Prostate gland (tissue), 2 donors: ENCODE data around the gene FOXP3. TPM values are rescaled to one million over a fixed set of nuclear protein-coding genes. Genes with fewer than 3 reads are reported as not detected.

Experiments used
- DNase-seq: peaks from one replicate; pipeline ENCODE4 v3.0.0-alpha.2; 2019; ENCODE audit warnings: low spot score
- H3K27ac ChIP-seq, 2 donors: fragments of 200-600 bp; sonication (generic); 2 replicates each; pipeline ENCODE4 v1.5.1; 2017 to 2019
- H3K27me3 ChIP-seq: fragments of 200-600 bp; sonication (generic); replicated peaks from 2 replicates; pipeline ENCODE4 v1.5.1; 2019; ENCODE audit not compliant: insufficient read depth
- H3K36me3 ChIP-seq, 2 donors: fragments of 200-600 bp; sonication (generic); 1 replicate in 1 of 2; 2 replicates in 1 of 2; pipeline versions ENCODE4 v1.5.1 to v1.8.1; 2017 to 2019
- H3K4me1 ChIP-seq: fragments of 200-600 bp; sonication (generic); replicated peaks from 2 replicates; pipeline ENCODE4 v1.5.1; 2019
- H3K4me3 ChIP-seq, 2 donors: fragments of 200-600 bp; sonication (generic); 2 replicates each; pipeline ENCODE4 v1.5.1; 2017 to 2019
- H3K9me3 ChIP-seq: fragments of 200-600 bp; sonication (generic); 2 replicates; pipeline ENCODE4 v1.5.1; 2017
- POLR2A ChIP-seq: fragments of 450-650 bp; IDR thresholded peaks from one replicate; pipeline ENCODE4 v1.6.1; 2016; ENCODE audit warnings: antibody characterized with exemption, mild to moderate bottlenecking
- POLR2AphosphoS5 ChIP-seq: sonication (generic); formaldehyde crosslinking; IDR thresholded peaks from one replicate; pipeline ENCODE4 v1.6.1; 2017; ENCODE audit warnings: antibody characterized with exemption
- WGBS: methylation state at CpG from one replicate; pipeline ENCODE4 v1.1.5; 2018; 5-methylcytosine and 5-hydroxymethylcytosine counted together
- intact Hi-C: fragments of 100-400 bp; cut with DNase I; formaldehyde crosslinking; loops from one replicate; pipeline ENCODE4 v1.14.2; 2022
- total RNA-seq, 2 donors: library from RNA; depleted of rRNA; stranded (reverse); fragments of >200 nt; gene quantifications; one replicate each; pipeline ENCODE4 v1.1.0, GENCODE V29; 2016
- TF ChIP-seq, protein P1 (sequence below), 4 experiments: fragments of 200-600 bp in 2 of 4; fragments of 450-650 bp in 2 of 4; sonication (generic) in 2 of 4; IDR thresholded peaks; 1 replicate in 3 of 4; 2 replicates in 1 of 4; pipeline ENCODE4 v1.5.1; 2016 to 2019; ENCODE audit warnings: antibody characterized with exemption in 4 of 4, mild to moderate bottlenecking in 2 of 4, moderate library complexity in 2 of 4

The FOXP3 gene, protein sequence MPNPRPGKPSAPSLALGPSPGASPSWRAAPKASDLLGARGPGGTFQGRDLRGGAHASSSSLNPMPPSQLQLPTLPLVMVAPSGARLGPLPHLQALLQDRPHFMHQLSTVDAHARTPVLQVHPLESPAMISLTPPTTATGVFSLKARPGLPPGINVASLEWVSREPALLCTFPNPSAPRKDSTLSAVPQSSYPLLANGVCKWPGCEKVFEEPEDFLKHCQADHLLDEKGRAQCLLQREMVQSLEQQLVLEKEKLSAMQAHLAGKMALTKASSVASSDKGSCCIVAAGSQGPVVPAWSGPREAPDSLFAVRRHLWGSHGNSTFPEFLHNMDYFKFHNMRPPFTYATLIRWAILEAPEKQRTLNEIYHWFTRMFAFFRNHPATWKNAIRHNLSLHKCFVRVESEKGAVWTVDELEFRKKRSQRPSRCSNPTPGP
- total RNA-seq: 1 to 10 TPM in 1 of 2 donors, under 1 TPM in 1; 0.36 to 1.4 TPM

DNA sequence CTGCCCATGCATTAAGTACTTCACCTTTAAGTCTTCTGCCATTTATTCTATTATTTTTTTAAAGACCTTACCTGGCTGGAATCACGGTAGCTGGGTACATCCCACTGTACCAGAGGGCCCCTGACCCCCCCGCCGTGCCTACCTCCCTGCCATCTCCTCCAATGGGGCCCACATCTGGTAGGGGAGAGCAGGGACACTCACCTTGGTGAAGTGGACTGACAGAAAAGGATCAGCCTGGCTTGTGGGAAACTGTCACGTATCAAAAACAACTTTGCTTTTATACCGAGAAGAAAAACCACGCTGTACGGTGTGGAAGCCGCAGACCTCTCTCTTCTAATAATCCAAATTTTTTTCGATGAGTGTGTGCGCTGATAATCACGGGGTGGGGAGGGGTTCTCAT, at the start of gene FOXP3:
TSS of gene FOXP3 (minus strand) at position 251 of the 400 bp plus-strand sequence. CDS start 6,205 bp downstream, outside the sequence.
- H3K27ac ChIP-seq: no peak within 1 kb of the TSS
- no peak for DNase-seq
- intact Hi-C loops: loop anchor here (10.0 kb wide), 1 partner anchor 70 kb away; no protein-coding TSS in a partner anchor
- 91% methylated on average over 11 of the region's 11 CpGs for WGBS
- no peak within 1 kb of the TSS for H3K4me3 ChIP-seq
- no peak for TF ChIP-seq POLR2A
- TF ChIP-seq, protein P1, sequence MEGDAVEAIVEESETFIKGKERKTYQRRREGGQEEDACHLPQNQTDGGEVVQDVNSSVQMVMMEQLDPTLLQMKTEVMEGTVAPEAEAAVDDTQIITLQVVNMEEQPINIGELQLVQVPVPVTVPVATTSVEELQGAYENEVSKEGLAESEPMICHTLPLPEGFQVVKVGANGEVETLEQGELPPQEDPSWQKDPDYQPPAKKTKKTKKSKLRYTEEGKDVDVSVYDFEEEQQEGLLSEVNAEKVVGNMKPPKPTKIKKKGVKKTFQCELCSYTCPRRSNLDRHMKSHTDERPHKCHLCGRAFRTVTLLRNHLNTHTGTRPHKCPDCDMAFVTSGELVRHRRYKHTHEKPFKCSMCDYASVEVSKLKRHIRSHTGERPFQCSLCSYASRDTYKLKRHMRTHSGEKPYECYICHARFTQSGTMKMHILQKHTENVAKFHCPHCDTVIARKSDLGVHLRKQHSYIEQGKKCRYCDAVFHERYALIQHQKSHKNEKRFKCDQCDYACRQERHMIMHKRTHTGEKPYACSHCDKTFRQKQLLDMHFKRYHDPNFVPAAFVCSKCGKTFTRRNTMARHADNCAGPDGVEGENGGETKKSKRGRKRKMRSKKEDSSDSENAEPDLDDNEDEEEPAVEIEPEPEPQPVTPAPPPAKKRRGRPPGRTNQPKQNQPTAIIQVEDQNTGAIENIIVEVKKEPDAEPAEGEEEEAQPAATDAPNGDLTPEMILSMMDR (IDR thresholded peaks at IDR 0.05): no peak
- no peak for TF ChIP-seq POLR2AphosphoS5
- H3K4me1 ChIP-seq: no peaks in the 10 kb centered on the region
- H3K9me3 ChIP-seq: no peaks in the 10 kb centered on the region
- H3K36me3 ChIP-seq: no peaks in the 10 kb centered on the region
- no peaks in the 10 kb centered on the region for H3K27me3 ChIP-seq

DNA sequence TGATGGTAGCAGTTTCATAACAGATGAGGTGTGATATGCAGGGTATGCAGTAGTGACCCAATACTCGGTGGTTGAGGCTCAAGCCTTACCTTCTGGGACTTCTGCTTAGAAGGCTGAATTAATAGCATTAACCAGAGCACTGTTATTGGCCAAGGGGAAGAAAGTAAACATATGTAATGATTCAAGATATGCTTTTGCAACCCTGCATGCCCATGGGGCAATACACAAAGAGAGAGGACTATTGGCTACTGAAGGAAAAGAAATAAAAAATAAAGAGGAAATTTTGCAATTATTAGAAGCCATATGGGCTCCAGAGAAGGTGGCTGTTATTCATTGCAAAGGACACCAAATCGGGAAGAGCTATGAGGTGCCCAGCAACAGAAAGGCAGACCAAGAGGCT, 47.7 kb upstream of the FOXP3 start:
- Histone ChIP-seq H3K4me3 (no peak overlapping the region), H3K27ac (no peak overlapping the region), H3K27me3 (no peaks in the 10 kb centered on the region), H3K36me3 (no peaks in the 10 kb centered on the region), H3K9me3 (no peaks in the 10 kb centered on the region), H3K4me1 (no peaks in the 10 kb centered on the region)
- TF ChIP-seq POLR2A: no peak
- TF ChIP-seq, protein P1 (IDR thresholded peaks at IDR 0.05): no peak
- TF ChIP-seq POLR2AphosphoS5: no peak
- DNase-seq: no peak
- 100% methylated on average over 2 of the region's 2 CpGs for WGBS
- intact Hi-C loops: no loop called here

DNA sequence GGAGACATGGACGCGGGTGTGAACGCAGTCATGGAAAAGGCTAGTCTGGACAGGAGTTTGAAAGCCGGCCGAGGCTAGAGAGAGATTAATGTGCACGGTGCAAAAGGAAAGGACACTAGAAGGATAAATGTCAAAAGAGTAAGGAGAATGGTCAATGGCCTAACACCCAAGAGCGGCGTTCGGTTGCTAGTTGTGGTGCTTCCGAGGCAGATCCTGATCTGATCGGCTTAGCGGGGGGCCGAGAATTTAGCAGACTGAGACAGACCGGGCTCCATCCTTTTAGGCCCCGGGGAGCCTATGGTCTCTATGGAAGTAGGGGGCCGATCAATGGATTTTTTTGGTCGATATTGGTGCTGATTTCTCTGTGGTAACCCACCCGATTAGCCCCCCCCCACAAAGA, 45.9 kb upstream of the FOXP3 start:
- Histone ChIP-seq H3K36me3 (no peaks in the 10 kb centered on the region), H3K4me3 (no peak overlapping the region), H3K27ac (peak overlapping the region in 1 of 2 donors; percentile 78), H3K4me1 (no peaks in the 10 kb centered on the region), H3K9me3 (no peaks in the 10 kb centered on the region), H3K27me3 (no peaks in the 10 kb centered on the region)
- no peak for DNase-seq
- intact Hi-C loops: no loop called here
- TF ChIP-seq POLR2A (no peak), POLR2AphosphoS5 (no peak)
- TF ChIP-seq, protein P1 (IDR thresholded peaks at IDR 0.05): no peak
- WGBS: 59% methylated on average over 18 of the region's 18 CpGs

- H3K4me3 ChIP-seq: peak overlapping the region in 1 of 2 donors; percentile 13
- DNase-seq: peak; percentile 5
- intact Hi-C loops: no loop called here
- H3K4me1 ChIP-seq: no peaks in the 10 kb centered on the region
- TF ChIP-seq POLR2AphosphoS5 (no peak), POLR2A (no peak)
- TF ChIP-seq, protein P1 (IDR thresholded peaks at IDR 0.05): no peak
- peak overlapping the region; percentile 63 to 78 for H3K27ac ChIP-seq
- H3K36me3 ChIP-seq: no peaks in the 10 kb centered on the region
- WGBS: 4% methylated on average over 8 of the region's 8 CpGs
- H3K27me3 ChIP-seq: no peaks in the 10 kb centered on the region
- H3K9me3 ChIP-seq: no peaks in the 10 kb centered on the region
These were observed 45.0 kb upstream of the FOXP3 start for GRCh38 chrX:49309401-49309981.
